Parathyroid adenoma (tissue), 2 donors: Measurements from ENCODE around the gene USP36.
A peak's percentile ranks its signal among the peaks of the same experiment; 100 is the strongest.

ENCODE experiments used
- H2AFZ ChIP-seq: fragments of 300-600 bp; sonication (generic); one replicate; pipeline ENCODE4 v1.7.0; 2017; ENCODE audit warnings: antibody characterized with exemption, mild to moderate bottlenecking
- H3K27ac ChIP-seq: fragments of 300-600 bp; sonication (generic); one replicate; pipeline ENCODE4 v1.7.0; 2017
- H3K27me3 ChIP-seq: fragments of 300-600 bp; sonication (generic); one replicate; pipeline ENCODE4 v1.7.0; 2017; ENCODE audit warnings: low read length; ENCODE audit not compliant: control insufficient read depth, insufficient read depth
- H3K36me3 ChIP-seq: fragments of 300-600 bp; sonication (generic); one replicate; pipeline ENCODE4 v1.7.0; 2017; ENCODE audit warnings: low read length; ENCODE audit not compliant: control insufficient read depth, insufficient read depth
- H3K4me1 ChIP-seq: fragments of 300-600 bp; sonication (generic); one replicate; pipeline ENCODE4 v1.7.0; 2017; ENCODE audit warnings: control low read depth
- H3K4me2 ChIP-seq: fragments of 300-600 bp; sonication (generic); one replicate; pipeline ENCODE4 v1.7.0; 2017; ENCODE audit warnings: low read length
- H3K4me3 ChIP-seq: fragments of 300-600 bp; sonication (generic); one replicate; pipeline ENCODE4 v1.7.0; 2017; ENCODE audit warnings: low read depth, low read length
- H3K79me2 ChIP-seq: fragments of 300-600 bp; sonication (generic); one replicate; pipeline ENCODE4 v1.7.0; 2017; ENCODE audit warnings: control low read depth
- H3K9ac ChIP-seq: fragments of 300-600 bp; sonication (generic); one replicate; pipeline ENCODE4 v1.7.0; 2017; ENCODE audit warnings: mild to moderate bottlenecking
- H3K9me3 ChIP-seq: fragments of 300-600 bp; sonication (generic); one replicate; pipeline ENCODE4 v1.7.0; 2017; ENCODE audit warnings: low read length; ENCODE audit not compliant: control insufficient read depth
- TF ChIP-seq, protein P1 (sequence below): fragments of 300-600 bp; sonication (generic); IDR thresholded peaks from one replicate; pipeline ENCODE4 v1.7.0; 2017; ENCODE audit warnings: antibody characterized with exemption, mild to moderate bottlenecking
- donor health status: primary hyperparathyroidism.

USP36 gene

DNA sequence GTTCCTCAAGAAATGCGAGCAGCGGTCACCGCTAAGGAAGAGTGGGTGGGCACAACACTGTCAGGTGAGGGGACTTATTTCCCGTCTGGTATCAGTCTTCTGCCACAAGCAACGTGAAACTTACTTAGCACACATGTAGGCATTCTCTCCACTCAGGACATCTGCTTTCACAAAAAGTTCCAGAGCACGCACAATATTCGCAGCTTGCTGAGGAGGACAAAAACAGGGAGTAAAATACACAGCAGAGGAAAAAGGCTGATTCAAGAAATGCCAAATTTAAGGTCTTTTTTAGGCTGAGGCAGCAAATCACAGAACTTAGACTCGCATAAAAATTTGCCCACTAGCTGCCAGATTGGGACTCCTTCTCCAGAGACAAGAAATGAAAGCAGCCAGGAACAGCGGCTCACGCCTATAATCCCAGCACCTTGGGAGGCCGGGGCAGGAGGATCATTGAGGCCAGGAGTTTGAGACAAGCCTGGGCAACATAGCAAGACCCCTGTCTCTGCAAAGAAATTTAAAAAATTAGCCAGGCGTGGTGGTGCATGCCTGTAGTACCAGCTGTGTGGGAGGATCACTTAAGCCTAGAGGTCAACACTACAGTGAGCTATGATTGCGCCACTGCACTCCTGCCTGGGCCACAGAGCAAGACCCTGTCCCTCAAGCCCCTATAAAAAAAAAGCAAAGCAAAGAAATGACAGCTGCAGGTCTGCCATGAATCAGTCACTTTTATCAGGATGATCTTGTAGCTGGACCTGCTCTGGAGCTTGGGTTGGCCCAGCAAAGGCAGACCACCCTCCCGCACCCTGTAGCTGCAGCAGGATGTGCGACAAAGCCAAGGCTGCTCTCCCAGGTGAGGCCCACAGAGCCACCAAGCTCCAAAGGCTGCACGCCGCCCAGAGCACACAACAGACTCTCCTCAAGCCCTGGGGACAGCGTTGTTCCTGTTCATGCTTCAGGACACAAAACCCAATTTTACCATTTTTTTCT lies 20.5 kb downstream of the USP36 start:
- Histone ChIP-seq H3K79me2 (peaks cover 7% of the 10 kb centered on the region), H3K36me3 (no peaks in the 10 kb centered on the region), H3K4me1 (peaks cover 15% of the 10 kb centered on the region), H3K27ac (peak overlapping the region; percentile 49), H3K9me3 (no peaks in the 10 kb centered on the region), H3K9ac (no peak overlapping the region), H2AFZ (no peak overlapping the region), H3K4me2 (no peak overlapping the region), H3K4me3 (no peak overlapping the region), H3K27me3 (no peaks in the 10 kb centered on the region)
- TF ChIP-seq, protein P1, sequence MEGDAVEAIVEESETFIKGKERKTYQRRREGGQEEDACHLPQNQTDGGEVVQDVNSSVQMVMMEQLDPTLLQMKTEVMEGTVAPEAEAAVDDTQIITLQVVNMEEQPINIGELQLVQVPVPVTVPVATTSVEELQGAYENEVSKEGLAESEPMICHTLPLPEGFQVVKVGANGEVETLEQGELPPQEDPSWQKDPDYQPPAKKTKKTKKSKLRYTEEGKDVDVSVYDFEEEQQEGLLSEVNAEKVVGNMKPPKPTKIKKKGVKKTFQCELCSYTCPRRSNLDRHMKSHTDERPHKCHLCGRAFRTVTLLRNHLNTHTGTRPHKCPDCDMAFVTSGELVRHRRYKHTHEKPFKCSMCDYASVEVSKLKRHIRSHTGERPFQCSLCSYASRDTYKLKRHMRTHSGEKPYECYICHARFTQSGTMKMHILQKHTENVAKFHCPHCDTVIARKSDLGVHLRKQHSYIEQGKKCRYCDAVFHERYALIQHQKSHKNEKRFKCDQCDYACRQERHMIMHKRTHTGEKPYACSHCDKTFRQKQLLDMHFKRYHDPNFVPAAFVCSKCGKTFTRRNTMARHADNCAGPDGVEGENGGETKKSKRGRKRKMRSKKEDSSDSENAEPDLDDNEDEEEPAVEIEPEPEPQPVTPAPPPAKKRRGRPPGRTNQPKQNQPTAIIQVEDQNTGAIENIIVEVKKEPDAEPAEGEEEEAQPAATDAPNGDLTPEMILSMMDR: no peak

DNA sequence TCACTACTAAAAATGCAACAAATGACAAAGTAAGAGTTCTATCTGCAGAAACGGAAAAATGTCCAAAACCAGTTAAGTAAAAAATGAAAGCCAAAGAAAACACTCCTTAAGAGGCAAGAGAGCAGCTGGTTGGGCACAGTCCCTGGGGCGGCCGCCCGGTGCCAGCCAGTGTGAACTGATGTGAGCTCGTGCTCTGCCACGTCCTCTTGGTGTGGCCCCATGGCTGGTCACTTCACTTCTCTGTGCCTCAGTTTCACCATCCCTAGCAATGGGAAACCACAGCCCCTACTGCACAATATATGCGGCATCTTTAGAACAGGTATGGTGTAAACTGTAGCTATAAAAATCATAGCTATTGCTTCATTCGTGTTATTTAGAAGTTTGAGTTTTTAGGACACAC lies 21.2 kb downstream of the USP36 start:
- TF ChIP-seq, protein P1: no peak
- Histone ChIP-seq H3K79me2 (peaks cover 7% of the 10 kb centered on the region), H3K36me3 (no peaks in the 10 kb centered on the region), H3K4me1 (peaks cover 15% of the 10 kb centered on the region), H3K9ac (no peak overlapping the region), H3K27me3 (no peaks in the 10 kb centered on the region), H2AFZ (no peak overlapping the region), H3K27ac (peak overlapping the region; percentile 49), H3K4me3 (no peak overlapping the region), H3K9me3 (no peaks in the 10 kb centered on the region), H3K4me2 (no peak overlapping the region)

DNA sequence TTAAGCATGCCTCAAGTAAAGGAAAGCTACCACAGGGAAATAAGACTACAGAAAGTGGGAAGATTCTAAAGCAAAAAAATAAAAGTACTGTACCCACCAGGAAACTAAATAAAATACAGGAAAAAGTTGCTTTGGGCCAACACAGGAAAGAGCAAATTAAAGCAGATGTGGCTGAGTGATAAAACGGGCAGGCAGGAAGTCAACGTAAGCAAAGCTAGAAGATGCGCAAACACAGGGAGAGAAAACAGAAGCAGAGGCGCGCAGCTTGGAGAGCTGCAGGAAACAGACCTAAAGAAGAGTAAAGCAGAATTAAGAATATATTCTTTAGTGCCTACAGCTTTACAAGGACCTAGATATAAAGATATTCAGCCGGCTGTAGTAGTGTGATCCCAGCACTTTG lies 21.7 kb downstream of the USP36 start:
- TF ChIP-seq, protein P1: no peak
- H3K27ac ChIP-seq: peak overlapping the region; percentile 52

DNA sequence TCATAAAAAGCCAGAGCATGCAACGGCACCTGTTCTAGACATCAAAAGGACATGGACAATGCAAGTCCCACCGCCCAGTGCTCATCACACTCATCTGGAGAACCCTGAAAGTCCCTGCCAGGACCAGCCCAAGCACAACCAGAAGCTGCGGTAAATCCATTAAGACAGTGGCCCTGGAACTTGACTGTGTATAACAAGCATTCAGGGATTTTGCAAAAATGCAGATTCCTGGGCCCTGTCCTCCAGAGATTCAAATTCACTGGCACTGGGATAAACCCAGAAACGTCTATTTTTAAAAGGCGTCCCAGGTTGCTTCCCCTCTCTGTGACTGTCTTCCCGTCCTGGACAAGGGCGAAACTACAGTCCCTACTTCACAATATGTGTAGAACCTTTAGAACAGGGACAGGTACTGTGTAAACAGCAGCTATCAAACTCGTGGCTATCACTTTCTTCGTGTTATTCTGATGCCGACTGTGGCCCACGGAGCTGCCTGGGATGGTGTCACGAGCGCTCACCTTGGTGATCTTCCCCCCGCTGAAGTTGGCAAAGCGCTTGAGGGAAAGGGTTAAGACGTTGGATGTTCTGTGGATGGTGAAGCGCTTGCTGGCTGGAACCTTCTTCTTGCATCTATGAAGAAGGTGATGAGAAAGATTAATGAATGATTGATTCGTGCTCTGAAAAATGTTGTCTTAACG lies 22.3 kb downstream of the USP36 start:
- peaks cover 15% of the 10 kb centered on the region for H3K4me1 ChIP-seq
- no peak overlapping the region for H3K9ac ChIP-seq
- H3K79me2 ChIP-seq: peaks cover 3% of the 10 kb centered on the region
- TF ChIP-seq, protein P1: no peak
- no peaks in the 10 kb centered on the region for H3K27me3 ChIP-seq
- H3K9me3 ChIP-seq: no peaks in the 10 kb centered on the region
- no peak overlapping the region for H2AFZ ChIP-seq
- peak overlapping the region; percentile 52 for H3K27ac ChIP-seq
- no peaks in the 10 kb centered on the region for H3K36me3 ChIP-seq
- no peak overlapping the region for H3K4me2 ChIP-seq
- H3K4me3 ChIP-seq: no peak overlapping the region

More for the DNA sequence above, 21.7 kb downstream of the USP36 start:
- H3K27me3 ChIP-seq: no peaks in the 10 kb centered on the region
- H3K4me2 ChIP-seq: no peak overlapping the region
- peaks cover 15% of the 10 kb centered on the region for H3K4me1 ChIP-seq
- no peak overlapping the region for H2AFZ ChIP-seq
- H3K79me2 ChIP-seq: peaks cover 7% of the 10 kb centered on the region
- no peaks in the 10 kb centered on the region for H3K36me3 ChIP-seq
- H3K9ac ChIP-seq: no peak overlapping the region
- no peak overlapping the region for H3K4me3 ChIP-seq
- no peaks in the 10 kb centered on the region for H3K9me3 ChIP-seq
